GM19023 (cell line): ENCODE results near the gene FMO2.

ENCODE experiments used
- ATAC-seq: cut with Tn5 transposase; IDR thresholded peaks from one replicate; pipeline ENCODE4 v1.9.1; 2021; ENCODE audit warnings: mild to moderate bottlenecking, moderate library complexity; ENCODE audit not compliant: unreplicated experiment

FMO2 gene

GRCh38 chr1:171254859-171255258 is 69.8 kb downstream of the FMO2 start:
- no peak for ATAC-seq

- no peak for ATAC-seq
Measured at GRCh38 chr1:171256940-171257606, 72.0 kb downstream of the FMO2 start.

DNA sequence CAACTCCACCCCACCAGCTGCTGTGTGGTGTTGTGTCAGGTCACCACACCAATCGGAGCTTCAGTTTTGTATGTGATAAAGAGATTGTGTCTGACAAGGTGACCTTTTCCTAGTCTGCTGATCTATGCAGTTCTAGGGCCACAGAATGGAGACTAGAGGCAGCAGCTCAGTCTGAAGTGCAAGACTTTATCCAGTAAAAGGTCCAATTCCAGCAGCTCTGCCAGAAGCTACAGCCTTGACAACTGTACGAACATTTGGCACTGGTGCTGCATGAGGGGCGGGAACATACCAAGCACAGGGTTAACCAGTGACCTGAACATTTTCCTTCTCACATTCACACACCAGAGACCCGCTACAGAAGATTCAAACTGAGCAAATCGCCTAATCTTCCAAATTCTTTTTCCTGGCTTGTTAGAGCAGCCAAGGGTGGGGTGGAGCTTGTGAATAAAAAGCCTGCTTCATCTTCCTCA is 72.5 kb downstream of the FMO2 start:
- no peak for ATAC-seq

- no peak for ATAC-seq
Measured at GRCh38 chr1:171258429-171258828, 73.3 kb downstream of the FMO2 start.

GRCh38 chr1:171258943-171259342 is 73.8 kb downstream of the FMO2 start:
- ATAC-seq = no peak
